ENCODE data around the gene PAX2. TPM values are rescaled to one million over a fixed set of nuclear protein-coding genes. Genes with fewer than 3 reads are reported as not detected.
A peak's percentile ranks its signal among the peaks of the same experiment; 100 is the strongest.

The PAX2 gene
- total and polyA plus RNA-seq, 2 donors from 2014 or later, result 28.3 to 102 TPM

- peak overlapping the region in 2 of 3 donors; percentile 1 to 36 for H3K9ac ChIP-seq (ENCODE audit: low read length in 3 of 3)
- peaks cover 0 to 19% (median 13%) of the 10 kb centered on the region in 3 donors for H3K4me1 ChIP-seq (ENCODE audit: control insufficient read depth in 2 of 3, insufficient read depth in 2 of 3, low read depth in 1 of 3, low read length in 3 of 3)
- H3K9me3 ChIP-seq (ENCODE audit: control insufficient read depth in 2 of 3, insufficient read depth in 1 of 3, low read length in 3 of 3), result no peaks in the 10 kb centered on the region
- intact Hi-C loops (cut with DNase I), result no loop called here
- FAIRE-seq (no peak), DNase-seq (peak in 2 of 5 donors; percentile 18 to 29)
- peak overlapping the region in 1 of 2 donors; percentile 55 for H3K27ac ChIP-seq (ENCODE audit: low read depth in 2 of 2, low read length in 2 of 2)
- peaks cover 0 to 16% (median 5%) of the 10 kb centered on the region in 3 donors for H3K36me3 ChIP-seq (ENCODE audit: control insufficient read depth in 2 of 3, insufficient read depth in 3 of 3, low read length in 3 of 3)
- H3K27me3 ChIP-seq (ENCODE audit: control insufficient read depth, insufficient read depth, low read length), result peaks cover 13% of the 10 kb centered on the region
- peak overlapping the region in 2 of 3 donors; percentile 39 to 78 for H3K4me3 ChIP-seq (ENCODE audit: low read length in 3 of 3)
- no peak for TF ChIP-seq CTCF (IDR thresholded peaks at IDR 0.05; ENCODE audit: borderline replicate concordance, extremely low read depth, insufficient read depth)
Observed at GRCh38 chr10:100751211-100751933, 6.0 kb downstream of the PAX2 start.

- TF ChIP-seq CTCF (IDR thresholded peaks at IDR 0.05; ENCODE audit: borderline replicate concordance, extremely low read depth, insufficient read depth), result no peak
- FAIRE-seq, result no peak
- Histone ChIP-seq H3K9ac (ENCODE audit: low read length in 3 of 3) (no peak overlapping the region), H3K9me3 (ENCODE audit: control insufficient read depth in 2 of 3, insufficient read depth in 1 of 3, low read length in 3 of 3) (no peaks in the 10 kb centered on the region), H3K27ac (ENCODE audit: low read depth in 2 of 2, low read length in 2 of 2) (no peak overlapping the region), H3K4me1 (ENCODE audit: control insufficient read depth in 2 of 3, insufficient read depth in 2 of 3, low read depth in 1 of 3, low read length in 3 of 3) (peaks cover 0 to 21% (median 10%) of the 10 kb centered on the region in 3 donors), H3K4me3 (ENCODE audit: low read length in 3 of 3) (no peak overlapping the region), H3K27me3 (ENCODE audit: control insufficient read depth, insufficient read depth, low read length) (peaks cover 6% of the 10 kb centered on the region), H3K36me3 (ENCODE audit: control insufficient read depth in 2 of 3, insufficient read depth in 3 of 3, low read length in 3 of 3) (peaks cover 5 to 27% (median 10%) of the 10 kb centered on the region in 3 donors)
- intact Hi-C loops (cut with DNase I), result no loop called here
- no peak for DNase-seq
Observed at GRCh38 chr10:100755821-100756220, 10.4 kb downstream of the PAX2 start.

GRCh38 chr10:100759331-100759730 lies 13.9 kb downstream of the PAX2 start:
- Histone ChIP-seq H3K27me3 (ENCODE audit: control insufficient read depth, insufficient read depth, low read length) (peaks cover 2% of the 10 kb centered on the region), H3K9ac (ENCODE audit: low read length in 3 of 3) (no peak overlapping the region), H3K36me3 (ENCODE audit: control insufficient read depth in 2 of 3, insufficient read depth in 3 of 3, low read length in 3 of 3) (peaks cover 5 to 16% (median 12%) of the 10 kb centered on the region in 3 donors), H3K4me1 (ENCODE audit: control insufficient read depth in 2 of 3, insufficient read depth in 2 of 3, low read depth in 1 of 3, low read length in 3 of 3) (peaks cover 0 to 20% (median 0%) of the 10 kb centered on the region in 3 donors), H3K9me3 (ENCODE audit: control insufficient read depth in 2 of 3, insufficient read depth in 1 of 3, low read length in 3 of 3) (no peaks in the 10 kb centered on the region), H3K27ac (ENCODE audit: low read depth in 2 of 2, low read length in 2 of 2) (no peak overlapping the region), H3K4me3 (ENCODE audit: low read length in 3 of 3) (no peak overlapping the region)
- DNase-seq (peak in 2 of 5 donors; percentile 44 to 46), FAIRE-seq (no peak)
- intact Hi-C loops (cut with DNase I), result no loop called here
- no peak for TF ChIP-seq CTCF (IDR thresholded peaks at IDR 0.05; ENCODE audit: borderline replicate concordance, extremely low read depth, insufficient read depth)
